ENCODE measurements around the gene B4GALNT4. TPM values are rescaled to one million over a fixed set of nuclear protein-coding genes. Genes with fewer than 3 reads are reported as not detected.
A peak's percentile ranks its signal among the peaks of the same experiment; 100 is the strongest.
"Not testable (repeated sequence)": the region's sequence is repeated elsewhere in the genome, so short reads cannot be mapped to it uniquely, and the experiment has no call there.

The B4GALNT4 gene
- total RNA-seq, 1 experiment from 2014 or later: 88.0 TPM

- CTCF ChIA-PET: no interaction called here
- DNase-seq (ENCODE audit: low spot score) (no peak), ATAC-seq (no peak)
Observed at GRCh38 chr11:409008-409599, 39.8 kb downstream of the B4GALNT4 start.

DNA sequence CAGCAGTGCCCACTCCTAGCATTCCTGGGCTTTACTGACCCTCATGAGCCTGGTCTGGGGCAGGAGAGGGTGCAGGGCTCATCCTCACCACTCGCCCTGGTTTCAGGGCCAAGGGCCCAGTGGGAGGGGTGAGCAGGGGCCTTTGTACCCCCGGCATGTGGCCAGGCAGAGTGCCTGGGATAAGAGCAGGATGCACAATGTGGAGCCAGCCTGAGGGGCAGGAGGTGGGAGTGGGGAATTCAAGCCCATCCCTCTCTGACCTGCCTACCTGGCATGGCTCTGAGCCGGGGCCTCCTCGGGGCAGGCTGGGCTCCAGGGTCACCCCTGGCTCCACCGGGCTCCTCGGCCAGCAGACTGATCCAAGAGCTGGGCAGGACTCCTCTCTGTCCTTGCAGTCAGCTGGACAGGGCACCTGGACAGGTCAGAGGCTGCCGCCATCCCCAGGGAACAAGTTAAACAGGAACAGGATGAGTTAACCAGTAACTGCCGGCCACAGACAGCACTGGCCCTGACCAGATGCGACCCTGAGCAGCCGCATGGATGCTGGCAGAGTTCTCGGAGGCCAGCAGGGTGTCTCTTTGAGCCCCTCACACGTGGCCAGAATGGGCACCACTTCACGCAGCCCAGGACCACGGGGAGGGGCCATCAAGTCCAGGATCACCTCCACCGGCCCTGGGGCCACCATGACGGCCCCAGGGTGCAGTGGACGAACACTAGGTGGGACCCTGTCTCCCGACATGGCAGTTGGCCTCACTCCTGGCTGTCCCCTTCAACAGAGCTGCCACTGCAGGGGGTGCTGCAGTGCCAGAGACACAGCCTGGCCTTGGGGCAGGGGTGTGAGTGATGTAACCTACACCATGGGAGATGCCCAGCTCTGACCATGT, 40.5 kb downstream of the B4GALNT4 start:
- Mint-ChIP-seq H3K4me1 (peaks cover 6% of the 10 kb centered on the region), H3K27me3 (ENCODE audit: low read depth) (no peaks in the 10 kb centered on the region), H3K36me3 (no peaks in the 10 kb centered on the region), H3K4me3 (no peak overlapping the region), H3K27ac (no peak overlapping the region), H3K9me3 (no peaks in the 10 kb centered on the region)
- ATAC-seq: no peak
- DNase-seq (ENCODE audit: low spot score): peak; percentile 11
- ChIA-PET CTCF (interaction anchor here (0.6 to 1.2 kb wide), 5 partner anchors 19 to 203 kb away, joined by 3 to 7 read pairs (median 3); partner anchors contain the start of gene BET1L), POLR2A (interaction anchor here (0.6 kb wide), 1 partner anchor 413 kb away, joined by 3 read pairs; no protein-coding TSS in a partner anchor)
- TF ChIP-seq GABPB1 (CRISPR knock-in tag; IDR thresholded peaks at IDR 0.05) (0 out of 2 replicates have a peak, but pooled peaks have one; percentile 17), ZNF232 (CRISPR knock-in tag; IDR thresholded peaks at IDR 0.05) (no peak)

More at GRCh38 chr11:409008-409599, 39.8 kb downstream of the B4GALNT4 start:
- H3K27ac Mint-ChIP-seq: no peak overlapping the region
- H3K27me3 Mint-ChIP-seq (ENCODE audit: low read depth): no peaks in the 10 kb centered on the region
- H3K36me3 Mint-ChIP-seq: no peaks in the 10 kb centered on the region
- POLR2A ChIA-PET: no interaction called here
- TF ChIP-seq KAT7 (CRISPR knock-in tag; IDR thresholded peaks at IDR 0.05; ENCODE audit: borderline replicate concordance): no peak
- no peak for TF ChIP-seq NFYB (CRISPR knock-in tag; conservative IDR thresholded peaks at IDR 0.05; ENCODE audit: low read depth)
- TF ChIP-seq, protein P1, sequence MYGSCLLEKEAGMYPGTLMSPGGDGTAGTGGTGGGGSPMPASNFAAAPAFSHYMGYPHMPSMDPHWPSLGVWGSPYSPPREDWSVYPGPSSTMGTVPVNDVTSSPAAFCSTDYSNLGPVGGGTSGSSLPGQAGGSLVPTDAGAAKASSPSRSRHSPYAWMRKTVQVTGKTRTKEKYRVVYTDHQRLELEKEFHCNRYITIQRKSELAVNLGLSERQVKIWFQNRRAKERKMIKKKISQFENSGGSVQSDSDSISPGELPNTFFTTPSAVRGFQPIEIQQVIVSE (CRISPR knock-in tag; IDR thresholded peaks at IDR 0.05; ENCODE audit: borderline replicate concordance): no peak
- no peak for TF ChIP-seq GTF2I (CRISPR knock-in tag; conservative IDR thresholded peaks at IDR 0.05)
- TF ChIP-seq JUN (CRISPR knock-in tag; IDR thresholded peaks at IDR 0.05): no peak
- TF ChIP-seq, protein P2, sequence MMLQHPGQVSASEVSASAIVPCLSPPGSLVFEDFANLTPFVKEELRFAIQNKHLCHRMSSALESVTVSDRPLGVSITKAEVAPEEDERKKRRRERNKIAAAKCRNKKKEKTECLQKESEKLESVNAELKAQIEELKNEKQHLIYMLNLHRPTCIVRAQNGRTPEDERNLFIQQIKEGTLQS (CRISPR knock-in tag; conservative IDR thresholded peaks at IDR 0.05): no peak
- TF ChIP-seq, protein P3, sequence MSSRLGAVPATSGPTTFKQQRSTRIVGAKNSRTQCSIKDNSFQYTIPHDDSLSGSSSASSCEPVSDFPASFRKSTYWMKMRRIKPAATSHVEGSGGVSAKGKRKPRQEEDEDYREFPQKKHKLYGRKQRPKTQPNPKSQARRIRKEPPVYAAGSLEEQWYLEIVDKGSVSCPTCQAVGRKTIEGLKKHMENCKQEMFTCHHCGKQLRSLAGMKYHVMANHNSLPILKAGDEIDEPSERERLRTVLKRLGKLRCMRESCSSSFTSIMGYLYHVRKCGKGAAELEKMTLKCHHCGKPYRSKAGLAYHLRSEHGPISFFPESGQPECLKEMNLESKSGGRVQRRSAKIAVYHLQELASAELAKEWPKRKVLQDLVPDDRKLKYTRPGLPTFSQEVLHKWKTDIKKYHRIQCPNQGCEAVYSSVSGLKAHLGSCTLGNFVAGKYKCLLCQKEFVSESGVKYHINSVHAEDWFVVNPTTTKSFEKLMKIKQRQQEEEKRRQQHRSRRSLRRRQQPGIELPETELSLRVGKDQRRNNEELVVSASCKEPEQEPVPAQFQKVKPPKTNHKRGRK (CRISPR knock-in tag; IDR thresholded peaks at IDR 0.05; ENCODE audit: borderline replicate concordance): no peak
- TF ChIP-seq ERG (CRISPR knock-in tag; IDR thresholded peaks at IDR 0.05): no peak
- no peak overlapping the region for H3K4me3 Mint-ChIP-seq
- H3K9me3 Mint-ChIP-seq: no peaks in the 10 kb centered on the region
- no peaks in the 10 kb centered on the region for H3K4me1 Mint-ChIP-seq

DNA sequence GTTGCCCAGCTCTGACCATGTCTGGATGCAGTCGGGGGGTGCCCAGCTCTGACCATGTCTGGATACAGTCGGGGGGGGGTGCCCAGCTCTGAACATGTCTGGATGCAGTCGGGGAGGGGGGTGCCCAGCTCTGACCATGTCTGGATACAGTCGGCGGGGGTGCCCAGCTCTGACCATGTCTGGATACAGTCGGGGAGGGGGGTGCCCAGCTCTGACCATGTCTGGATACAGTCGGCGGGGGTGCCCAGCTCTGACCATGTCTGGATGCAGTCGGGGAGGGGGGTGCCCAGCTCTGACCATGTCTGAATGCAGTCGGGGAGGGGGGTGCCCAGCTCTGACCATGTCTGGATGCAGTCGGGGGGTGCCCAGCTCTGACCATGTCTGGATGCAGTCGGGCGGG, 41.4 kb downstream of the B4GALNT4 start:
- H3K36me3 Mint-ChIP-seq; DNase-seq (ENCODE audit: low spot score); H3K4me3 Mint-ChIP-seq; H3K27ac Mint-ChIP-seq; ATAC-seq; POLR2A ChIA-PET; H3K9me3 Mint-ChIP-seq; H3K27me3 Mint-ChIP-seq (ENCODE audit: low read depth): not testable (repeated sequence)
- peaks cover 12% of the 10 kb centered on the region for H3K4me1 Mint-ChIP-seq
- CTCF ChIA-PET: interaction anchor here (0.6 to 1.2 kb wide), 6 partner anchors 20 to 204 kb away, joined by 3 to 7 read pairs (median 3); partner anchors contain the start of gene BET1L

DNA sequence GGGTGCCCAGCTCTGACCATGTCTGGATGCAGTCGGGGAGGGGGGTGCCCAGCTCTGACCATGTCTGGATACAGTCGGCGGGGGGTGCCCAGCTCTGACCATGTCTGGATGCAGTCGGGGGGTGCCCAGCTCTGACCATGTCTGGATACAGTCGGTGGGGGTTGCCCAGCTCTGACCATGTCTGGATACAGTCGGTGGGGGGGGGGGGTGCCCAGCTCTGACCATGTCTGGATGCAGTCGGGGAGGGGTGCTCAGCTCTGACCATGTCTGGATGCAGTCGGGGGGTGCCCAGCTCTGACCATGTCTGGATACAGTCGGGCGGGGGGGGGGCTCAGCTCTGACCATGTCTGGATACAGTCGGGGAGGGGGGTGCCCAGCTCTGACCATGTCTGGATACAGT, 42.2 kb downstream of the B4GALNT4 start:
- CTCF ChIA-PET: interaction anchor here (0.6 to 1.2 kb wide), 2 partner anchors 37 to 107 kb away, joined by 3 read pairs; no protein-coding TSS in a partner anchor

More for the DNA sequence above, 42.2 kb downstream of the B4GALNT4 start:
- H3K27ac Mint-ChIP-seq; H3K36me3 Mint-ChIP-seq; H3K27me3 Mint-ChIP-seq (ENCODE audit: low read depth); H3K4me3 Mint-ChIP-seq; DNase-seq (ENCODE audit: low spot score); H3K9me3 Mint-ChIP-seq; POLR2A ChIA-PET; ATAC-seq: not testable (repeated sequence)
- peaks cover 18% of the 10 kb centered on the region for H3K4me1 Mint-ChIP-seq

Measured in WTC11 (cell line).